GM12865 (cell line): ENCODE measurements around the gene PSMB7.

Experiments
- DNase-seq: peaks from one replicate; pipeline ENCODE4 v3.0.0; 2010; ENCODE audit warnings: low read depth
- H3K4me3 ChIP-seq: 2 replicates; pipeline ENCODE4 v1.5.1; 2011; ENCODE audit warnings: mild to moderate bottlenecking, low read depth, low read length, control low read depth
- CTCF ChIP-seq: IDR thresholded peaks from 2 replicates; pipeline ENCODE4 v1.5.1; 2011; ENCODE audit warnings: low read length, control low read depth, low read depth, inconsistent platforms; ENCODE audit not compliant: insufficient read depth; ENCODE audit errors: missing control alignments

PSMB7 gene

DNA sequence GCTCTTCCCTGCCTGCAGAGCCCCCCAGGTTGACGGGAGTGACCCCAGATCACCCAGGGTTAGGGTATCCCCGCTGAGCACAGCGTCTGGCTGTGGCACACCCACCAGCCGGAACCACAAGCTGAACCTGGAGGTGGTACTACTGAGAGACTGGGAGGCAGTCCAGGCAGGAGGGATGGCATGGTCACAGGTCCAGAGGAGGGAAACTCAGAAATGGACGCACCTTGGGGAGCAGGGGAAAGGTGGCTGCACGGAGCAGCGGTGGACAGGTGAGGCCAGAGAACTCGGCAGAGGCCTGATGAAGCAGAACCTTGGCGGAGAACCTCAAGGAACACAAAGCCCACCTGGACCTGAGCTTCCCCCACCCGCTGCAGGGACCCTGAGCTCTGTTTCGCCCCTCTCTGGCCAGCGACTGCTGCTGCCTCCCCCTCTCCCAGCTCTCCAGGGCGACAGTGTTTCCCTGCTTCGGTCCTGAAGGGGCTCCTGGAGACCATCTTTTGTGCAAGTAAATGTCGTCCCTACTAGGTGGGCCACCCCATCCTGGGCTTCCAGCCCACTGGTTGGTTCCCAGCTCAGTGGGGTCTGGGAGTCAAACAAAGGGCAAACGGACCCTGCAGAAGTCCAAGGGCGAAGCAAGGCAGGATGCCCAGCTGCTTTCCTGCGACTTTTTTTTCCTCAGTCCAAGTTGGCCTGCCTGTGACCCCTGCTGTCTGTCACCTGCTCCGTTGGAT is 35.9 kb upstream of the PSMB7 start:
- TF ChIP-seq CTCF, result no peak
- H3K4me3 ChIP-seq, result no peak overlapping the region
- DNase-seq, result no peak

DNA sequence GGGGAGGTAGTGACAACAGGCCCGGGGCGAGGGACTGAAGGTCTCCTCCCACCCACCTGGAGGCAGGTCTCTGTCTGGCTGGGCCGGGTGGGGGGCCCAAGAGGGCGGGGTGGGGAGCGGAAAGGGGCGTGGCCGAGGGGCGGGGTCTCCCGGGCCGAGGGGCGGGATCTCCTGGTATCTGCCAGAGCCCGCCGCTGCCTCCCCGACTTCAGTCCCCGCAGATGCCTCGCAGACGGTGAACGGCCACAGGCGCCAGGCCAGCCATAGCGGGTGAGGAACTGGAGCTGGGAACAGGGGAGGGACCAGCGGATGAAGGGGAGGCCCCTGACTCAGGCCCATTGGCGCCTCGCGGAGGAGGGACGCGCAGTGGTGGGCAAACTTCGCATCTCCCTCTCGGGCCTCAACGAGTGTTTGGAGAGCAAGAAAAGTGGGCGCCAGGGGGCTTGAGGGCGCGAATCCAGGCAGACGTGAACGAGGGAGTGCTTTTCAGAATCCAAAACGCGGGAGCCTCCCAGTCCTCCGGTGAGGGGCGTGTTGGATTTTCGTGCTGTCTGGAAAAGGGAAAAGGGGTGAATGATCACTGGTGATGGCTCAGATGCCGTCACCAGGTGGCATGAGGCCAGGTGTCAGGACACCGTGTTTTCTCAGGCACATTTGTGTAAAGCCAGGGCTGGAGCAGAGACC is 35.1 kb upstream of the PSMB7 start, which contains the start of gene ADGRD2:
Gene ADGRD2 (plus strand): TSS at position 211 of the 684 bp plus-strand sequence. CDS start 1,216 bp downstream, outside the sequence.
- no peak within 1 kb of the TSS for H3K4me3 ChIP-seq
- TF ChIP-seq CTCF, result no peak
- no peak for DNase-seq

GRCh38 chr9:124449381-124450151 is 34.3 kb upstream of the PSMB7 start:
- H3K4me3 ChIP-seq, result no peak overlapping the region
- no peak for DNase-seq
- no peak for TF ChIP-seq CTCF

DNA sequence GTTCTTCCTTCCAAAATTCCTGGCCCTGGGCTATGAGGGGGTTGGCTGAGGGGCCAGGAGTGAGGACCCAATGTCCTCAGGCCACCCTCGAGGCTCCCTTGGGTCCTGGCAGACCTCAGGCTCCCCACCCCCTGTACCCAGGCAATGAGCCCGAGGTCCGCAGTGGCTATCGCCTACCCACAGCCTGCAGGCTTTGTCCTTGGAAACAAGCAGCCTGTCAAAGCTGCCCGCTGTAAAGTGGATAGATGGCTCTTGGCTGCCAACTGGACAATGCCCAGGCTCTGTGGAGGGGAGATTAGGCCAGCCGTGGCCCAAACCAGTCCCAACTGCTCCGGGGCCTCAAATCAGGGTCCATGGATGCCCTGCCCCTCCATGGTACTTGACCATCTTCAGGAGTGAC is 32.8 kb upstream of the PSMB7 start:
- H3K4me3 ChIP-seq, result no peak overlapping the region
- DNase-seq, result no peak
- TF ChIP-seq CTCF, result no peak

DNA sequence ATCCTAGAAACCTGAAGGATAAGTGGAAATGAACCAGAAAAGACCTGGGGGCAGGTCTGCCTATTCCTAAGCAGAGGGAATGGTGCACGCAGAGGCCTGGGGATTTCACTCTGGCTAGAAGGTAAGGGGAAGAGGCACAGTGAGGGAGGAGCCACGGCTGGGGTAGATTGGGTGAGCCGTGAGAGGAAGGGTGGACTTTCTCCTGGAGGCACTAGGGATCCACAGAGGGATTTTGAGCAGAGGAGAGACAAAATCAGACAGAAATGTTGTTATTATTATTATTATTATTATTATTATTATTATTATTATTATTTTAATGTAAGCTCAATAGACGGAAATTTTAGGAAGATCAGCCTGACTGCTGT is 32.0 kb upstream of the PSMB7 start:
- H3K4me3 ChIP-seq, result no peak overlapping the region
- TF ChIP-seq CTCF, result no peak
- DNase-seq, result no peak

- no peak for DNase-seq
- no peak overlapping the region for H3K4me3 ChIP-seq
- TF ChIP-seq CTCF, result no peak
These were observed 28.9 kb upstream of the PSMB7 start for GRCh38 chr9:124444166-124444565.
